DOHH2 (cell line): Measurements from ENCODE around the gene SSNA1.
A peak's percentile ranks its signal among the peaks of the same experiment; 100 is the strongest.

ENCODE experiments used
- H3F3A ChIP-seq: fragments of 200-600 bp; sonication (generic), shearing (Covaris generic); 2 replicates; pipeline ENCODE4 v1.6.0; 2016; ENCODE audit warnings: antibody characterized with exemption, mild to moderate bottlenecking; ENCODE audit not compliant: control insufficient read depth, insufficient read depth
- H3K27ac ChIP-seq: fragments of 200-600 bp; sonication (generic); 2 replicates; pipeline ENCODE4 v1.5.1; 2014; ENCODE audit warnings: low read depth, mild to moderate bottlenecking, low read length, moderate library complexity
- H3K27me3 ChIP-seq: fragments of 200-600 bp; sonication (generic); 2 replicates; pipeline ENCODE4 v1.6.1; 2014; ENCODE audit warnings: mild to moderate bottlenecking, low read length, mixed read lengths; ENCODE audit not compliant: control insufficient read depth
- H3K36me3 ChIP-seq: fragments of 200-600 bp; sonication (generic); 2 replicates; pipeline ENCODE4 v1.6.1; 2014; ENCODE audit warnings: mild to moderate bottlenecking, low read length, moderate library complexity, mixed read lengths; ENCODE audit not compliant: control insufficient read depth
- H3K4me1 ChIP-seq: fragments of 200-600 bp; sonication (generic); 2 replicates; pipeline ENCODE4 v1.6.1; 2014; ENCODE audit warnings: mild to moderate bottlenecking, low read length, mixed read lengths; ENCODE audit not compliant: control insufficient read depth
- H3K4me2 ChIP-seq: fragments of 200-600 bp; sonication (generic); 2 replicates; pipeline ENCODE4 v1.6.0; 2014; ENCODE audit warnings: mild to moderate bottlenecking, low read length, moderate library complexity
- H3K4me3 ChIP-seq: fragments of 200-600 bp; sonication (generic); 2 replicates; pipeline ENCODE4 v1.5.1; 2014; ENCODE audit warnings: mild to moderate bottlenecking, low read length, mixed read lengths
- H3K79me2 ChIP-seq: fragments of 200-600 bp; sonication (generic); 2 replicates; pipeline ENCODE4 v1.6.1; 2014; ENCODE audit warnings: mild to moderate bottlenecking, low read length, mixed read lengths; ENCODE audit not compliant: control insufficient read depth
- H3K9me2 ChIP-seq: fragments of 200-600 bp; sonication (generic); replicated peaks from 2 replicates; pipeline ENCODE4 v1.6.1; 2014; ENCODE audit warnings: mild to moderate bottlenecking, low read length, mixed read lengths; ENCODE audit not compliant: control insufficient read depth
- H3K9me3 ChIP-seq: fragments of 200-600 bp; sonication (generic); 2 replicates; pipeline ENCODE4 v1.6.1; 2014; ENCODE audit warnings: antibody characterized with exemption, low read length, mixed read lengths; ENCODE audit not compliant: control insufficient read depth, insufficient read depth
- H4K20me1 ChIP-seq: fragments of 200-600 bp; sonication (generic); 2 replicates; pipeline ENCODE4 v1.6.0; 2014; ENCODE audit warnings: low read depth, mild to moderate bottlenecking, antibody characterized with exemption, low read length, moderate library complexity; ENCODE audit not compliant: control insufficient read depth, insufficient read depth
- CTCF ChIP-seq: fragments of 200-600 bp; sonication (generic); IDR thresholded peaks from one replicate; pipeline ENCODE4 v1.5.1; 2014; ENCODE audit warnings: antibody characterized with exemption, mild to moderate bottlenecking, low read depth, low read length; ENCODE audit not compliant: poor library complexity, severe bottlenecking
- EZH2phosphoT487 ChIP-seq: fragments of 200-600 bp; sonication (generic); IDR thresholded peaks from 2 replicates; pipeline ENCODE4 v1.6.1; 2017; ENCODE audit warnings: borderline replicate concordance, mild to moderate bottlenecking, antibody characterized with exemption, low read length, moderate library complexity, mixed read lengths

Gene SSNA1

GRCh38 chr9:137206602-137207001 lies 18.1 kb downstream of the SSNA1 start:
- no peak overlapping the region for H3K27ac ChIP-seq

GRCh38 chr9:137211532-137211931 lies 23.1 kb downstream of the SSNA1 start:
- Histone ChIP-seq H3K4me1 (peaks cover 10% of the 10 kb centered on the region), H3F3A (no peaks in the 10 kb centered on the region), H3K9me2 (no peaks in the 10 kb centered on the region), H3K9me3 (no peaks in the 10 kb centered on the region), H3K27me3 (no peaks in the 10 kb centered on the region), H4K20me1 (no peaks in the 10 kb centered on the region), H3K27ac (no peak overlapping the region), H3K4me2 (no peak overlapping the region), H3K4me3 (no peak overlapping the region), H3K79me2 (peaks cover 19% of the 10 kb centered on the region), H3K36me3 (peaks cover 48% of the 10 kb centered on the region)
- no peak for TF ChIP-seq CTCF

More at GRCh38 chr9:137206602-137207001, 18.1 kb downstream of the SSNA1 start:
- no peaks in the 10 kb centered on the region for H3K9me3 ChIP-seq
- no peaks in the 10 kb centered on the region for H3K9me2 ChIP-seq
- H4K20me1 ChIP-seq = peaks cover 5% of the 10 kb centered on the region; the same call in 1 of the 2 replicates
- peak overlapping the region; percentile 99 for H3K4me3 ChIP-seq
- H3F3A ChIP-seq = peaks cover 6% of the 10 kb centered on the region
- H3K79me2 ChIP-seq = peaks cover 69% of the 10 kb centered on the region
- H3K27me3 ChIP-seq = no peaks in the 10 kb centered on the region
- peak overlapping the region; percentile 92 for H3K4me2 ChIP-seq
- TF ChIP-seq EZH2phosphoT487 = no peak
- TF ChIP-seq CTCF = no peak
- peaks cover 46% of the 10 kb centered on the region for H3K4me1 ChIP-seq
- H3K36me3 ChIP-seq = peaks cover 40% of the 10 kb centered on the region

- Histone ChIP-seq H3K4me3 (no peak overlapping the region), H3K9me3 (no peaks in the 10 kb centered on the region), H3F3A (no peaks in the 10 kb centered on the region), H3K27me3 (no peaks in the 10 kb centered on the region), H3K9me2 (no peaks in the 10 kb centered on the region), H3K4me1 (no peaks in the 10 kb centered on the region), H3K36me3 (peaks cover 43% of the 10 kb centered on the region), H4K20me1 (no peaks in the 10 kb centered on the region), H3K27ac (no peak overlapping the region), H3K4me2 (no peak overlapping the region), H3K79me2 (peaks cover 9% of the 10 kb centered on the region)
- TF ChIP-seq CTCF (peak; percentile 14), EZH2phosphoT487 (no peak)
These were observed 24.0 kb downstream of the SSNA1 start for GRCh38 chr9:137212520-137212919.
